HepG2 (cell line): ENCODE results near the gene KLF9. TPM values are rescaled to one million over a fixed set of nuclear protein-coding genes. Genes with fewer than 3 reads are reported as not detected.

ENCODE experiments used
- CHD2 ChIP-seq: IDR thresholded peaks from 2 replicates; pipeline ENCODE4 v1.6.1; 2011; ENCODE audit warnings: low read depth, low read length, improper control_type of control experiment
- EHMT2 ChIP-seq: fragments of 200-600 bp; sonication (generic); IDR thresholded peaks from 2 replicates; pipeline ENCODE4 v1.7.0; 2017; ENCODE audit warnings: antibody characterized with exemption, low read depth, low read length, borderline replicate concordance
- NFKB2 ChIP-seq: sonication (generic); formaldehyde crosslinking; IDR thresholded peaks from 2 replicates; pipeline ENCODE4 v1.4.0; 2020; ENCODE audit warnings: missing genetic modification reagents, borderline replicate concordance
- NFKBIZ ChIP-seq: IDR thresholded peaks from 2 replicates; pipeline ENCODE4 v1.6.1; 2018; ENCODE audit warnings: missing genetic modification reagents, missing compliant biosample characterization
- NR1H2 ChIP-seq: sonication (generic); formaldehyde crosslinking; IDR thresholded peaks from 2 replicates; pipeline ENCODE4 v1.8.1; 2022; ENCODE audit warnings: low read depth, missing genetic modification reagents, borderline replicate concordance
- NR2F1 ChIP-seq, 2 experiments: fragments of 450-650 bp in 1 of 2; formaldehyde crosslinking in 1 of 2; IDR thresholded peaks; 2 replicates each; pipeline versions ENCODE4 v1.5.0 to v1.6.1; 2016 to 2020; ENCODE audit warnings: mild to moderate bottlenecking in 1 of 2, missing compliant biosample characterization in 1 of 2, missing genetic modification reagents in 1 of 2, moderate library complexity in 1 of 2
- PTBP1 ChIP-seq: fragments of 200-400 bp; formaldehyde crosslinking; IDR thresholded peaks from 2 replicates; pipeline ENCODE4 v1.6.1; 2018; ENCODE audit warnings: low read length, low read depth; ENCODE audit not compliant: poor library complexity, severe bottlenecking
- SNAI1 ChIP-seq: sonication (generic); formaldehyde crosslinking; IDR thresholded peaks from 2 replicates; pipeline ENCODE4 v1.5.0; 2020; ENCODE audit warnings: mild to moderate bottlenecking, missing genetic modification reagents, borderline replicate concordance
- TOE1 ChIP-seq: sonication (generic); formaldehyde crosslinking; IDR thresholded peaks from 2 replicates; pipeline ENCODE4 v1.4.0; 2020; ENCODE audit warnings: mild to moderate bottlenecking, missing genetic modification reagents
- TP53 ChIP-seq: sonication (generic); formaldehyde crosslinking; conservative IDR thresholded peaks from 2 replicates; pipeline ENCODE4 v1.4.0; 2020; ENCODE audit warnings: missing genetic modification reagents
- WIZ ChIP-seq: sonication (generic); formaldehyde crosslinking; IDR thresholded peaks from 2 replicates; pipeline ENCODE4 v1.5.1; 2020; ENCODE audit warnings: mild to moderate bottlenecking, missing genetic modification reagents
- ZNF225 ChIP-seq: sonication (generic); formaldehyde crosslinking; IDR thresholded peaks from 2 replicates; pipeline ENCODE4 v1.4.0; 2020; ENCODE audit warnings: mild to moderate bottlenecking, missing genetic modification reagents
- ZNF567 ChIP-seq: sonication (generic); formaldehyde crosslinking; IDR thresholded peaks from 2 replicates; pipeline ENCODE4 v1.8.1; 2023; ENCODE audit warnings: mild to moderate bottlenecking, missing genetic modification reagents, borderline replicate concordance
- polyA plus RNA-seq, 8 experiments: library from polyadenylated mRNA; depleted of rRNA in 3 of 8; stranded (reverse) in 7 of 8; unstranded in 1 of 8; fragments of >200 nt; fragmentation: Illumina TruSeq in 4 of 8; extraction: Trizol in 4 of 8; gene quantifications; 2 replicates each; pipeline versions ENCODE4 v1.2.1 to v1.2.3, GENCODE V29; 2011 to 2016; ENCODE audit warnings: low read depth in 4 of 8, missing spikeins in 1 of 8, mixed read lengths in 1 of 8; ENCODE audit not compliant: insufficient read depth in 1 of 8
- total RNA-seq, 5 experiments: library from RNA; depleted of rRNA; stranded (reverse); fragments of >200 nt; fragmentation: Illumina TruSeq; extraction: Trizol; gene quantifications; 2 replicates each; pipeline ENCODE4 v1.2.3, GENCODE V29; 2016; ENCODE audit warnings: low read depth in 1 of 5
- TF ChIP-seq, protein P1 (sequence below): sonication (generic); formaldehyde crosslinking; conservative IDR thresholded peaks from 2 replicates; pipeline ENCODE4 v1.4.0; 2020; ENCODE audit warnings: mild to moderate bottlenecking, missing genetic modification reagents, moderate library complexity
- TF ChIP-seq, protein P2 (sequence below): IDR thresholded peaks from 2 replicates; pipeline ENCODE4 v1.6.1; 2016; ENCODE audit warnings: missing biosample characterization, missing genetic modification reagents, low read depth

Gene KLF9
- total and polyA plus RNA-seq, 2 of the 13 experiments (the other 11 are each of a cell fraction or from before 2014, with no cell fraction given) = 5.7 to 7.2 TPM

DNA sequence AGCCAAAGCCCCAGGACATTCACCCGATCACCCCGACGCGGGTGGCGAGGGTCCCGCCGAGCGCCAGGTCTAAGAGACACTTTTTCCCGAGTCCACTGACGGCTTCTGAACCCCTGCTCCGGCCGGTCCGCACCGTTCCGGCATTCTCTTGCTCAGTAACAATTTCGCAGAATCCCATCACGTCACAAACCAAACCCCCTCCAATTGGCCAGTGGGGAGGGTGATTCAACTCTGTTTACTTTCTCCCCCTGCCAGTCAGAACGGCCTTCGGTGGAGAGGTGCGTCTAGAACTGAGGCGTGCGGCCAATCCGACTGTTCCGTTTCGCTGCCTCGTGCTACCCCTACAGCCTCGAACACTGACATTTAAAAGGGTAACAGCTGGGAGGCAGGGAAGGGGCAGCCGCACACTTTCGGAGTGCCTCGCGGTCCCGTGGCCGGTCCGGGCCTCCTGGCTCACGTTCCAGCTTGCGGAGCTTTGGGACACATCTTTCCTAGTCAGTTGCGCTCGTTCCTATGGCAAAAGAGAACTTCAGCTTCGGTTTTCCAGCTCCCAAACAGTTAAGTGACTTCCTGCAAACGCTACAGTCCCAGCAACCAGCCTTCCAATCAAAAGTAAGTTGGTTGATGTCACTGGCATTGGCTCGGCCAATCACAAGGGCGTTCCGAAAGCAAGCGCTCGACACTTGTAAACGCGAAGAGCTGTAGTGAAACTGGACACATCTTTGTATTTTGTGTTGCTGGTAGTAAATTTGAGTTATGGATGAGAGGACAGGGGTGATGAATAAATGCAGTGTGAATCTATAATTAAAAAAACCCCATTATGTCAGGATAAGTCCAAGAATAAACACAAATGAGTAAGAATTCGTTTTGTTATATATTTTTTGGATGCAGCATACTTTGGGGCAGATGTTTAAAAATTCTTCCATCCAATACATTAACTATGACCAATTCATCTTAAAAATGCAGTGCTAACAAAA lies at the start of gene KLF9 (continued):
- TF ChIP-seq SNAI1 (CRISPR knock-in tag) (peak; percentile 82; the same call in 1 of the 2 replicates), PTBP1 (no peak), ZNF567 (CRISPR knock-in tag) (no peak), NR1H2 (no peak), TP53 (CRISPR knock-in tag) (no peak), ZNF225 (CRISPR knock-in tag) (peak; percentile 93), WIZ (no peak), NFKB2 (CRISPR knock-in tag) (peak; percentile 78; the same call in 1 of the 2 replicates), CHD2 (no peak), NR2F1 (CRISPR knock-in tag; IDR thresholded peaks at IDR 0.05) (no peak), TOE1 (CRISPR knock-in tag) (no peak; the same call in 1 of the 2 replicates), EHMT2 (no peak), NFKBIZ (CRISPR knock-in tag) (no peak; the same call in 1 of the 2 replicates)
- TF ChIP-seq, protein P1, sequence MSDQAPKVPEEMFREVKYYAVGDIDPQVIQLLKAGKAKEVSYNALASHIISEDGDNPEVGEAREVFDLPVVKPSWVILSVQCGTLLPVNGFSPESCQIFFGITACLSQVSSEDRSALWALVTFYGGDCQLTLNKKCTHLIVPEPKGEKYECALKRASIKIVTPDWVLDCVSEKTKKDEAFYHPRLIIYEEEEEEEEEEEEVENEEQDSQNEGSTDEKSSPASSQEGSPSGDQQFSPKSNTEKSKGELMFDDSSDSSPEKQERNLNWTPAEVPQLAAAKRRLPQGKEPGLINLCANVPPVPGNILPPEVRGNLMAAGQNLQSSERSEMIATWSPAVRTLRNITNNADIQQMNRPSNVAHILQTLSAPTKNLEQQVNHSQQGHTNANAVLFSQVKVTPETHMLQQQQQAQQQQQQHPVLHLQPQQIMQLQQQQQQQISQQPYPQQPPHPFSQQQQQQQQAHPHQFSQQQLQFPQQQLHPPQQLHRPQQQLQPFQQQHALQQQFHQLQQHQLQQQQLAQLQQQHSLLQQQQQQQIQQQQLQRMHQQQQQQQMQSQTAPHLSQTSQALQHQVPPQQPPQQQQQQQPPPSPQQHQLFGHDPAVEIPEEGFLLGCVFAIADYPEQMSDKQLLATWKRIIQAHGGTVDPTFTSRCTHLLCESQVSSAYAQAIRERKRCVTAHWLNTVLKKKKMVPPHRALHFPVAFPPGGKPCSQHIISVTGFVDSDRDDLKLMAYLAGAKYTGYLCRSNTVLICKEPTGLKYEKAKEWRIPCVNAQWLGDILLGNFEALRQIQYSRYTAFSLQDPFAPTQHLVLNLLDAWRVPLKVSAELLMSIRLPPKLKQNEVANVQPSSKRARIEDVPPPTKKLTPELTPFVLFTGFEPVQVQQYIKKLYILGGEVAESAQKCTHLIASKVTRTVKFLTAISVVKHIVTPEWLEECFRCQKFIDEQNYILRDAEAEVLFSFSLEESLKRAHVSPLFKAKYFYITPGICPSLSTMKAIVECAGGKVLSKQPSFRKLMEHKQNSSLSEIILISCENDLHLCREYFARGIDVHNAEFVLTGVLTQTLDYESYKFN (CRISPR knock-in tag) = peak; percentile 54
- TF ChIP-seq, protein P2, sequence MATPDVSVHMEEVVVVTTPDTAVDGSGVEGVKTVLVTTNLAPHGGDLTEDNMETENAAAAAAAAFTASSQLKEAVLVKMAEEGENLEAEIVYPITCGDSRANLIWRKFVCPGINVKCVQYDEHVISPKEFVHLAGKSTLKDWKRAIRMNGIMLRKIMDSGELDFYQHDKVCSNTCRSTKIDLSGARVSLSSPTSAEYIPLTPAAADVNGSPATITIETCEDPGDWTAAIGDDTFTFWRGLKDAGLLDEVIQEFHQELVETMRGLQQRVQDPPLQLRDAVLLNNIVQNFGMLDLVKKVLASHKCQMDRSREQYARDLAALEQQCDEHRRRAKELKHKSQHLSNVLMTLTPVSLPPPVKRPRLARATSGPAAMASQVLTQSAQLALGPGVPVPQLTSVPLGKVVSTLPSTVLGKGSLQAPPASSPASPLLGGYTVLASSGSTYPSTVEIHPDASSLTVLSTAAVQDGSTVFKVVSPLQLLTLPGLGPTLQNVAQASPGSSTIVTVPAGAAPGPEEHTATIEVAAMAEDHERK = no peak
